ENCODE data around the gene NREP. TPM values are rescaled to one million over a fixed set of nuclear protein-coding genes. Genes with fewer than 3 reads are reported as not detected.

NREP gene
- polyA plus RNA-seq, 1 experiment: 387 TPM

DNA sequence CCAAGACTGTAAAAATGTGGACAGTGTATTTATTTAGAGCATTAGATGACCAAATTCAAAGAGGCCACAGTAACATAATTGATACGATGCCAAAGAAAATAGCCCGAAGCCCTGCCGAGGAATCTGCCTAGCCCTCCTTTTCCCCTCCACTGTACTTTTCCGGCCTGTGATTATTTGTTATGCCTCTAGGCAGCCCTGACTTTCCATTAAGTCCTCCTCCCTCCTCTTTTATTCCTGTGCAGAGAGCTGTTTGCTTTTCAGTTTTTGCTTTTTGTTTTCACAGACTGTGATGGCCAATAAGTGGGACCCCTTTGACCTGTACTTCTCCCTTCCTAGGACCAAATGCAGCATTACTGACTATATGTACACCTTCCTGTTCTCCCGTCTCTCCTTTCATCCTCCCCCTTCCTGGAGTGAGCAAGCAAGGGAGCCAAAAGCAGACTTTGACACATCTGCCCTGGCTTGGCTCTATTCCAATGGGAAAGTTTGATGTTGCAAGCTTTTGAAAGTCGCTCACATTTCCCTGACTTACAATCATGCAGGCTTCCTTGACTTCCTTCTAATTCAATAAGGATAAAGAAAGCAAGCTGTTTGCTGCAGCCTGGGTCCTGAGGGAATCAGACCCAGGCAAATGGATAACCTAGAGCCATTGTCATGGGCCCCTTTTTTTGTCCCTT is 76.1 kb downstream of the NREP start:
- CTCF ChIA-PET: interaction anchor here (0.8 to 2.2 kb wide), 3 partner anchors 43 to 130 kb away, joined by 3 to 9 read pairs (median 4); no protein-coding TSS in a partner anchor
- no peak for TF ChIP-seq CTCF (IDR thresholded peaks at IDR 0.05; ENCODE audit: insufficient read depth, low read depth, low read length)
- peak; percentile 86 for DNase-seq (ENCODE audit: low read depth)
- no peaks in the 10 kb centered on the region for H3K36me3 ChIP-seq (ENCODE audit: control insufficient read depth, insufficient read depth, low read length)
- no peaks in the 10 kb centered on the region for H3K27me3 ChIP-seq (ENCODE audit: control insufficient read depth, insufficient read depth, low read length)
- H3K4me3 ChIP-seq (ENCODE audit: low read depth, low read length): no peak overlapping the region
- POLR2A ChIA-PET: no interaction called here

GRCh38 chr5:111679611-111680010 is 77.4 kb downstream of the NREP start:
- no peak for TF ChIP-seq CTCF (IDR thresholded peaks at IDR 0.05; ENCODE audit: insufficient read depth, low read depth, low read length)
- no peak for DNase-seq (ENCODE audit: low read depth)
- Histone ChIP-seq H3K36me3 (ENCODE audit: control insufficient read depth, insufficient read depth, low read length) (no peaks in the 10 kb centered on the region), H3K27me3 (ENCODE audit: control insufficient read depth, insufficient read depth, low read length) (no peaks in the 10 kb centered on the region), H3K4me3 (ENCODE audit: low read depth, low read length) (no peak overlapping the region)
- ChIA-PET CTCF (no interaction called here), POLR2A (no interaction called here)

Small RNA genes lying within 50 kb of the gene (small RNA-seq; reads per million reads assigned to genes)
- gene RN7SKP57 (ENCODE audit: insufficient read length, low read depth, low replicate concordance): not detected

Other genes starting within 250 kb of the NREP start
- 8.5 and 14.6 TPM in 2 replicates for gene STARD4, start 244.7 kb downstream of the NREP start, polyA plus RNA-seq (2011; rRNA removed)